DND-41 (cell line): ENCODE results near the gene SLC39A11.
"Not testable (repeated sequence)": the region's sequence is repeated elsewhere in the genome, so short reads cannot be mapped to it uniquely, and the experiment has no call there.

Source experiments
- EZH2 ChIP-seq: IDR thresholded peaks from 3 replicates; pipeline ENCODE4 v1.6.1; 2012; ENCODE audit warnings: borderline replicate concordance, low read depth, mild to moderate bottlenecking, moderate library complexity, low read length, inconsistent platforms; ENCODE audit not compliant: severe bottlenecking
- TF ChIP-seq, protein P1 (sequence below): IDR thresholded peaks from 2 replicates; pipeline ENCODE4 v1.5.1; 2012; ENCODE audit warnings: borderline replicate concordance, low read length, moderate library complexity, mild to moderate bottlenecking; ENCODE audit not compliant: poor library complexity, severe bottlenecking; ENCODE audit errors: extremely low read depth

DNA sequence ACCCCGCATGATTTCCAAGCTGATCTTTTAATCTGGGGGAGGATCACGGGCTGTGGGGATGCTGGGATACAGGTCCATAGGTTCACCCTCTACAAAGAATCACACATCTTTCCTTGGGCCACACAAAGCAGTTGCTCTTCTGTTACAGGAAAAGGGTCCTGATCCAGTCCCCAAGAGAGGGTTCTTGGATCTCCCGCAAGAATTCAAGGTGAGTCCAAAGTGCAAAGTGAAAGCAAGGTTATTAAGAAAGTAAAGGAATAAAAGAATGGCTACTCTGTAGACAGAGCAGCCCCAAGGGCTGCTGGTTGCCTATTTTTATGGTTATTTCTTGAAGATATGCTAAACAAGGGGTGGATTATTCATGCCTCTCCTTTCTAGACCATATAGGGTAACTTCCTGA is 453.6 kb downstream of the SLC39A11 start:
- TF ChIP-seq, protein P1, sequence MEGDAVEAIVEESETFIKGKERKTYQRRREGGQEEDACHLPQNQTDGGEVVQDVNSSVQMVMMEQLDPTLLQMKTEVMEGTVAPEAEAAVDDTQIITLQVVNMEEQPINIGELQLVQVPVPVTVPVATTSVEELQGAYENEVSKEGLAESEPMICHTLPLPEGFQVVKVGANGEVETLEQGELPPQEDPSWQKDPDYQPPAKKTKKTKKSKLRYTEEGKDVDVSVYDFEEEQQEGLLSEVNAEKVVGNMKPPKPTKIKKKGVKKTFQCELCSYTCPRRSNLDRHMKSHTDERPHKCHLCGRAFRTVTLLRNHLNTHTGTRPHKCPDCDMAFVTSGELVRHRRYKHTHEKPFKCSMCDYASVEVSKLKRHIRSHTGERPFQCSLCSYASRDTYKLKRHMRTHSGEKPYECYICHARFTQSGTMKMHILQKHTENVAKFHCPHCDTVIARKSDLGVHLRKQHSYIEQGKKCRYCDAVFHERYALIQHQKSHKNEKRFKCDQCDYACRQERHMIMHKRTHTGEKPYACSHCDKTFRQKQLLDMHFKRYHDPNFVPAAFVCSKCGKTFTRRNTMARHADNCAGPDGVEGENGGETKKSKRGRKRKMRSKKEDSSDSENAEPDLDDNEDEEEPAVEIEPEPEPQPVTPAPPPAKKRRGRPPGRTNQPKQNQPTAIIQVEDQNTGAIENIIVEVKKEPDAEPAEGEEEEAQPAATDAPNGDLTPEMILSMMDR, result not testable (repeated sequence)
- not testable (repeated sequence) for TF ChIP-seq EZH2
